IMR-90 (cell line): ENCODE data around the gene DENND6B. TPM values are rescaled to one million over a fixed set of nuclear protein-coding genes. Genes with fewer than 3 reads are reported as not detected.

Source experiments
- ATAC-seq: fragments of 200-7000 bp; cut with Tn5 transposase; 2 replicates; pipeline ENCODE4 v1.9.1; 2020; ENCODE audit warnings: low read depth, mild to moderate bottlenecking, moderate library complexity
- BruUV-seq: library from RNA; stranded (reverse); fragments of 400-500 nt; replicated peaks from 2 replicates; lab custom pipeline; 2021; lab: Mats Ljungman, UMichigan
- CTCF ChIA-PET: fragments of 300-600 bp; formaldehyde crosslinking; extraction: SDS; loops from one replicate; lab custom pipeline; 2021; ENCODE audit warnings: antibody characterized with exemption; lab: Yijun Ruan, JAX
- POLR2A ChIA-PET: fragments of 300-600 bp; sonication (Branson Sonifier 250); formaldehyde crosslinking; loops from one replicate; lab custom pipeline; 2022; ENCODE audit warnings: antibody characterized with exemption; ENCODE audit not compliant: unreplicated experiment; lab: Charles Lee
- DNase-seq: peaks from one replicate; pipeline ENCODE4 v3.0.0; 2013
- H2AFZ ChIP-seq: replicated peaks from 2 replicates; pipeline ENCODE3; 2013; ENCODE audit warnings: low read length, mild to moderate bottlenecking; ENCODE audit not compliant: poor library complexity
- H2AK5ac ChIP-seq: 2 replicates; pipeline ENCODE4 v1.6.1; 2013; ENCODE audit warnings: low read depth, low read length, inconsistent platforms
- H2AK9ac ChIP-seq: replicated peaks from 2 replicates; pipeline ENCODE3; 2013; ENCODE audit warnings: mild to moderate bottlenecking, low read depth, low read length, moderate library complexity; ENCODE audit not compliant: poor library complexity
- H2BK120ac ChIP-seq: 2 replicates; pipeline ENCODE4 v1.6.1; 2013; ENCODE audit warnings: low read depth, low read length, inconsistent platforms
- H2BK15ac ChIP-seq: 3 replicates; pipeline ENCODE4 v1.6.1; 2013; ENCODE audit warnings: low read depth, low read length, inconsistent platforms
- H2BK20ac ChIP-seq: 2 replicates; pipeline ENCODE4 v1.6.1; 2013; ENCODE audit warnings: low read depth, mild to moderate bottlenecking, inconsistent platforms, low read length, moderate library complexity
- H2BK5ac ChIP-seq: 2 replicates; pipeline ENCODE4 v1.6.1; 2013; ENCODE audit warnings: mild to moderate bottlenecking, low read depth, low read length, inconsistent platforms; ENCODE audit not compliant: poor library complexity, severe bottlenecking
- H3K14ac ChIP-seq: replicated peaks from 2 replicates; pipeline ENCODE4 v1.6.1; 2013; ENCODE audit warnings: low read depth, low read length, inconsistent platforms
- H3K18ac ChIP-seq: 2 replicates; pipeline ENCODE4 v1.6.1; 2013; ENCODE audit warnings: low read depth, low read length, control low read depth
- H3K23ac ChIP-seq: 2 replicates; pipeline ENCODE4 v1.6.1; 2013; ENCODE audit warnings: low read depth, low read length, inconsistent platforms
- H3K27ac ChIP-seq: 2 replicates; pipeline ENCODE4 v1.5.1; 2013; ENCODE audit warnings: mild to moderate bottlenecking, control low read depth, low read length; ENCODE audit not compliant: insufficient read depth
- H3K27me3 ChIP-seq: 2 replicates; pipeline ENCODE4 v1.6.1; 2013; ENCODE audit warnings: low read length; ENCODE audit not compliant: control insufficient read depth, insufficient read depth
- H3K36me3 ChIP-seq: 2 replicates; pipeline ENCODE4 v1.6.1; 2013; ENCODE audit warnings: low read length, mixed read lengths; ENCODE audit not compliant: control insufficient read depth, insufficient read depth
- H3K4ac ChIP-seq: 2 replicates; pipeline ENCODE4 v1.6.1; 2013; ENCODE audit warnings: low read depth, low read length, inconsistent platforms
- H3K4me1 ChIP-seq: 2 replicates; pipeline ENCODE4 v1.6.1; 2013; ENCODE audit warnings: low read length, mixed read lengths; ENCODE audit not compliant: control insufficient read depth, insufficient read depth
- H3K4me2 ChIP-seq: 2 replicates; pipeline ENCODE4 v1.6.1; 2013; ENCODE audit warnings: low read depth, mild to moderate bottlenecking, control low read depth, low read length, moderate library complexity
- H3K4me3 ChIP-seq: 2 replicates; pipeline ENCODE4 v1.5.1; 2013; ENCODE audit warnings: low read depth, mild to moderate bottlenecking, control low read depth, low read length, moderate library complexity; ENCODE audit not compliant: insufficient read depth
- H3K56ac ChIP-seq: 2 replicates; pipeline ENCODE4 v1.6.1; 2013; ENCODE audit warnings: low read length, inconsistent platforms; ENCODE audit not compliant: insufficient read depth; ENCODE audit errors: extremely low read depth
- H3K79me1 ChIP-seq, 2 experiments: 2 replicates each; pipeline ENCODE4 v1.6.1; 2013; ENCODE audit warnings: low read length in 2 of 2, inconsistent platforms in 1 of 2, low read depth in 1 of 2
- H3K9ac ChIP-seq: 2 replicates; pipeline ENCODE4 v1.6.1; 2013; ENCODE audit warnings: low read depth, low read length, control low read depth
- H3K9me1 ChIP-seq: 2 replicates; pipeline ENCODE4 v1.6.1; 2013; ENCODE audit warnings: low read length, inconsistent platforms; ENCODE audit not compliant: insufficient read depth
- H3K9me3 ChIP-seq: 2 replicates; pipeline ENCODE4 v1.6.1; 2013; ENCODE audit warnings: low read length; ENCODE audit not compliant: control insufficient read depth, insufficient read depth
- H4K20me1 ChIP-seq: 2 replicates; pipeline ENCODE4 v1.6.1; 2013; ENCODE audit warnings: low read length, inconsistent platforms; ENCODE audit not compliant: insufficient read depth
- H4K5ac ChIP-seq: 2 replicates; pipeline ENCODE4 v1.6.1; 2013; ENCODE audit warnings: mild to moderate bottlenecking, low read depth, low read length, control low read depth
- H4K8ac ChIP-seq, 2 experiments: 2 replicates each; pipeline ENCODE4 v1.6.1; 2013; ENCODE audit warnings: low read depth in 2 of 2, low read length in 2 of 2, control low read depth in 1 of 2, inconsistent platforms in 1 of 2
- H4K91ac ChIP-seq: 2 replicates; pipeline ENCODE4 v1.6.1; 2013; ENCODE audit warnings: low read depth, low read length, inconsistent platforms; ENCODE audit not compliant: insufficient read depth
- CEBPB ChIP-seq: IDR thresholded peaks from 2 replicates; pipeline ENCODE4 v1.6.1; 2012; ENCODE audit warnings: low read depth, low read length, improper control_type of control experiment
- CHD1 ChIP-seq: IDR thresholded peaks from 2 replicates; pipeline ENCODE4 v1.6.1; 2012; ENCODE audit warnings: low read depth, low read length, improper control_type of control experiment
- CTCF ChIP-seq: conservative IDR thresholded peaks from 2 replicates; pipeline ENCODE4 v1.5.1; 2012; ENCODE audit warnings: mild to moderate bottlenecking, low read depth, low read length, improper control_type of control experiment
- ELK1 ChIP-seq: fragments of 150-350 bp; IDR thresholded peaks from 2 replicates; pipeline ENCODE4 v1.6.1; 2016; ENCODE audit warnings: low read depth, mild to moderate bottlenecking, low read length, moderate library complexity, borderline replicate concordance
- FOS ChIP-seq: fragments of 150-350 bp; IDR thresholded peaks from 2 replicates; pipeline ENCODE4 v1.6.1; 2016; ENCODE audit warnings: low read depth, low read length
- MAFK ChIP-seq: IDR thresholded peaks from 2 replicates; pipeline ENCODE4 v1.6.1; 2012; ENCODE audit warnings: low read depth, low read length, improper control_type of control experiment
- MAZ ChIP-seq: IDR thresholded peaks from 2 replicates; pipeline ENCODE4 v1.6.1; 2012; ENCODE audit warnings: low read depth, mild to moderate bottlenecking, low read length, improper control_type of control experiment, moderate library complexity, borderline replicate concordance
- MXI1 ChIP-seq: IDR thresholded peaks from 2 replicates; pipeline ENCODE4 v1.6.1; 2012; ENCODE audit warnings: low read depth, mild to moderate bottlenecking, low read length, moderate library complexity, borderline replicate concordance
- POLR2A ChIP-seq: IDR thresholded peaks from 2 replicates; pipeline ENCODE4 v1.6.1; 2012; ENCODE audit warnings: mild to moderate bottlenecking, low read depth, low read length
- RAD21 ChIP-seq: IDR thresholded peaks from 2 replicates; pipeline ENCODE4 v1.6.1; 2012; ENCODE audit warnings: low read length, improper control_type of control experiment
- RCOR1 ChIP-seq: IDR thresholded peaks from 2 replicates; pipeline ENCODE4 v1.6.1; 2012; ENCODE audit warnings: mild to moderate bottlenecking, low read length, improper control_type of control experiment; ENCODE audit not compliant: insufficient replicate concordance
- RFX5 ChIP-seq: IDR thresholded peaks from 2 replicates; pipeline ENCODE4 v1.8.0; 2012; ENCODE audit warnings: low read depth, mild to moderate bottlenecking, low read length, moderate library complexity
- SMC3 ChIP-seq: fragments of 150-350 bp; IDR thresholded peaks from 2 replicates; pipeline ENCODE4 v1.6.1; 2016; ENCODE audit warnings: low read depth, mild to moderate bottlenecking, antibody characterized with exemption, low read length, moderate library complexity
- USF2 ChIP-seq: fragments of 150-350 bp; IDR thresholded peaks from 2 replicates; pipeline ENCODE4 v1.6.1; 2017; ENCODE audit warnings: mild to moderate bottlenecking, antibody characterized with exemption, low read length, low read depth
- WGBS, 2 experiments: methylation state at CpG; one replicate each; pipeline versions ENCODE4 v1.1.5 to v1.1.7; 2013; ENCODE audit warnings: missing lambda C conversion rate in 2 of 2; ENCODE audit not compliant: insufficient read length in 1 of 2; ENCODE audit errors: extremely low coverage in 2 of 2; 5-methylcytosine and 5-hydroxymethylcytosine counted together
- dilution Hi-C: fragments of 300-500 bp; cut with HindIII; formaldehyde crosslinking; loops from one replicate; pipeline ENCODE4 v1.14.3; 2018; ENCODE audit warnings: low sequenced_read_pairs; ENCODE audit not compliant: unreplicated experiment
- in situ Hi-C: fragments of 300-500 bp; cut with MboI; formaldehyde crosslinking; loops from 3 replicates; pipeline ENCODE4 v1.14.3; 2019; ENCODE audit warnings: low sequenced_read_pairs, inconsistent platforms, mixed read lengths
- intact Hi-C: fragments of 100-400 bp; cut with micrococcal nuclease; formaldehyde crosslinking; loops from 2 replicates; pipeline ENCODE4 v1.10.0; 2022
- polyA plus RNA-seq, 3 experiments: library from polyadenylated mRNA; depleted of rRNA; stranded (reverse); fragments of >200 nt; gene quantifications; 2 replicates each; pipeline ENCODE4 v1.2.3, GENCODE V29; 2012; ENCODE audit warnings: low replicate concordance in 1 of 3
- total RNA-seq: library from RNA; depleted of rRNA; stranded (reverse); fragments of >200 nt; gene quantifications from 2 replicates; pipeline ENCODE4 v1.2.3, GENCODE V29; 2012

DENND6B gene
- total and polyA plus RNA-seq, 2 of the 4 experiments (the other 2 are of a cell fraction): 0.36 to 4.9 TPM

- Histone ChIP-seq H3K4me1 (peaks cover 2% of the 10 kb centered on the region), H4K20me1 (peaks cover 81% of the 10 kb centered on the region)
- no peak for ATAC-seq
These were observed 34.9 kb upstream of the DENND6B start for GRCh38 chr22:50361688-50362087.

More at GRCh38 chr22:50361688-50362087, 34.9 kb upstream of the DENND6B start:
- DNase-seq: no peak
- Histone ChIP-seq H3K9me1 (peaks cover 24% of the 10 kb centered on the region), H2AK5ac (no peak overlapping the region), H3K79me1 (peaks cover 30 to 67% of the 10 kb centered on the region in 2 experiments), H3K27ac (no peak overlapping the region), H3K56ac (no peak overlapping the region), H3K4me3 (no peak overlapping the region), H3K4ac (no peak overlapping the region), H3K14ac (no peak overlapping the region), H4K8ac (no peak overlapping the region), H4K5ac (no peak overlapping the region), H2BK15ac (no peak overlapping the region), H3K36me3 (peaks cover 22% of the 10 kb centered on the region), H2AK9ac (peak overlapping the region; percentile 32), H3K4me2 (no peak overlapping the region), H4K91ac (no peak overlapping the region), H2BK20ac (no peak overlapping the region), H2BK5ac (no peak overlapping the region), H2BK120ac (no peak overlapping the region), H3K9ac (no peak overlapping the region), H3K9me3 (no peaks in the 10 kb centered on the region), H2AFZ (no peak overlapping the region), H3K23ac (no peak overlapping the region), H3K18ac (no peak overlapping the region), H3K27me3 (no peaks in the 10 kb centered on the region)
- dilution Hi-C loops: no loop called here
- TF ChIP-seq MXI1 (no peak), RAD21 (no peak), USF2 (no peak), ELK1 (no peak), MAZ (no peak), CEBPB (no peak), POLR2A (no peak), SMC3 (no peak), CTCF (no peak), RCOR1 (no peak), CHD1 (no peak), MAFK (no peak), FOS (no peak), RFX5 (no peak)
- ChIA-PET POLR2A (no interaction called here), CTCF (no interaction called here)
- BruUV-seq: no TSS peak
- WGBS, 2 experiments: 85% methylated on average over 4 of the region's 5 CpGs; no CpG with 5 or more reads in 1 of the 2 experiments
- in situ Hi-C loops: no loop called here
- intact Hi-C loops: no loop called here
